Kidney glomerular epithelial cell (primary cell): Measurements from ENCODE around the gene CNDP2.

Experiments
- DNase-seq: peaks from one replicate; lab custom pipeline; 2025; lab: John Stamatoyannopoulos, UW

The CNDP2 gene

GRCh38 chr18:74570266-74570665 is 74.1 kb downstream of the CNDP2 start:
- no peak for DNase-seq

DNA sequence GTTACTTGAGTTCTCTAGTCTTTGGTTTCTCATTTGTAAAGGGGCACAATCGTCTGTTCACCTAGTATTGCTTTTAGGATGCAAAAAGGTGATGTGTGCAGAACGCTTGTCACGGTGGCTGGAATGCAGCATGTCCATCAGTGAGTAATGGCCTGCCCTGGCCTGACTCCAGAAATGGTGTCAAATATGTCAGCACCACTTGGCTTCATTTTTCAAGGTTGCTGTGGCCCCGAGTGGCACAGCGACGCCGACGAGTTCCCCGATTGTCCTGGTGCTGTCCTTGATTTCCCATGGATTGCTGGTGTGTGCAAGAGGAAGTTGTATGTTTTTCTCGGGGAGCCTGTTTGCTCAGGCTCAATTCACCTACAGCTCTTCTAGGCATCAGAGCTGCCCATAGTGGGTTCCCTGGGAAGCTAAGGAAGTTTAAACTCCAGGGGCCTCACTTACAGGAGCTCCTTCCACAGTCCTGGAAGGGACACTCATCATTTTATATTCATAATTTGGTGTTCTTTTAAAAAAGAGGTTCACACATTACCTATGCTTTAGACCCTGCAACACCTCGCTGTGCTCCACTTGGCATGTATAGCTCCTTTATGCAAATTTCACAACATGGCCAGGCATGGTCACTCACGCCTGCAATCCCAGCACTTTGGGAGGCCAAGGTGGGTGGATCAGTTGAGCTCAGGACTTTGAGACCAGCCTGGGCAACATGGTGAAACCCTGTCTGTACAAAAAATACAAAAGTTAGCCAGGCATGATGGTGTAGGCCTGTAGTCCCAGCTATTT is 75.9 kb downstream of the CNDP2 start:
- no peak for DNase-seq

DNA sequence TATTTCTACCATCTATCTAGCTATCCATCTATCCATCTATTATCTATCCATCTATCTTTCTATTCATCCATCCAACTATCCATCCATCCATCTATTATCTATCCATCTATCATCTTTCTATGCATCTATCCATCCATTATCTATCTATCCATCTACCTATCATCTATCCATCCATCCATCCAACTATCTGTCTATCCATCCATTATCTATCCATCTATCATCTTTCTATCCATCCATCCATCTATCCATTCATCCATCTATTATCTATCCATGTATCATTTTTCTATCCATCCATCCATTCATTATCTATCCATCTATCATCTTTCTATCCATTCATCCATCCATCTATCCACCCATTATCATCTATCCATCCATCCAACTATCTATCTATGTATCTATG is 76.9 kb downstream of the CNDP2 start:
- no peak for DNase-seq
